Progenitor cell of endocrine pancreas (in vitro differentiated cells): ENCODE results near the gene TSN. TPM values are rescaled to one million over a fixed set of nuclear protein-coding genes. Genes with fewer than 3 reads are reported as not detected.
A peak's percentile ranks its signal among the peaks of the same experiment; 100 is the strongest.
"Not testable (repeated sequence)": the region's sequence is repeated elsewhere in the genome, so short reads cannot be mapped to it uniquely, and the experiment has no call there.

Experiments used
- DNase-seq: peaks from one replicate; pipeline ENCODE4 v3.0.0; 2021; ENCODE audit warnings: low spot score; ENCODE audit not compliant: unreplicated experiment
- H3K27ac Mint-ChIP-seq: 2 replicates; pipeline ENCODE4 v1.8.0; 2021; ENCODE audit warnings: mild to moderate bottlenecking, moderate library complexity, mixed read lengths
- H3K27me3 Mint-ChIP-seq: 2 replicates; pipeline ENCODE4 v1.8.0; 2021; ENCODE audit warnings: mixed read lengths
- H3K36me3 Mint-ChIP-seq: 2 replicates; pipeline ENCODE4 v1.8.0; 2022; ENCODE audit warnings: mixed read lengths; ENCODE audit not compliant: insufficient read depth
- H3K4me1 Mint-ChIP-seq: 2 replicates; pipeline ENCODE4 v1.8.0; 2021; ENCODE audit warnings: low read depth, mixed read lengths
- H3K4me3 Mint-ChIP-seq: 2 replicates; pipeline ENCODE4 v1.8.0; 2021; ENCODE audit warnings: low read depth, mild to moderate bottlenecking, moderate library complexity, mixed read lengths
- H3K9me3 Mint-ChIP-seq: 2 replicates; pipeline ENCODE4 v1.8.0; 2021; ENCODE audit warnings: low read depth, mixed read lengths
- CTCF ChIP-seq: fragments of 200-600 bp; sonication (generic); IDR thresholded peaks from one replicate; pipeline ENCODE4 v1.5.0; 2021; ENCODE audit warnings: antibody characterized with exemption, mild to moderate bottlenecking; ENCODE audit not compliant: unreplicated experiment
- total RNA-seq: library from RNA; stranded (reverse); gene quantifications from 2 replicates; pipeline ENCODE4 v1.2.1, GENCODE V29; 2021

TSN gene
- total RNA-seq, 1 donor from 2014 or later: 91.7 TPM

DNA sequence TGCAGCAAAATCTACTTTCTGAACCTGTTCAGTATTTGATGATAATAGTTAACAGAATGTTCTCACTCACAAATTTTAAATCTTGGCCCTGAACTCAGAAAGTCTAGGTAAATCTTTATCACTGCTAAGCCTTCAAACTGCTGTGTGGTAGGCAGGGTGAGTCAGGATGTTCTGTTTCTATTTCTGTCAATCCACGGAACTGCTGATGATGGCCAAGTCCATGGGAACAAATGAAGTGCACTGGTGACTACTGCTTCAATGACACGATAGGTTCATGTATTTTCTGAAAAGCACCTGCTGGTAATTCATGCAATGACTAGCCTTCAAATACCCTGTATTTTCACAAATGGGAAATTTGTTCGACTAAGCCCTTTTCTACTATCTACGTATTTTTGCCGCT is 33.0 kb upstream of the TSN start:
- no peak overlapping the region for H3K27ac Mint-ChIP-seq
- peaks cover 5% of the 10 kb centered on the region for H3K36me3 Mint-ChIP-seq
- no peak for TF ChIP-seq CTCF
- DNase-seq: no peak
- no peak overlapping the region for H3K4me3 Mint-ChIP-seq
- no peaks in the 10 kb centered on the region for H3K27me3 Mint-ChIP-seq
- H3K9me3 Mint-ChIP-seq: no peaks in the 10 kb centered on the region
- H3K4me1 Mint-ChIP-seq: no peaks in the 10 kb centered on the region

DNA sequence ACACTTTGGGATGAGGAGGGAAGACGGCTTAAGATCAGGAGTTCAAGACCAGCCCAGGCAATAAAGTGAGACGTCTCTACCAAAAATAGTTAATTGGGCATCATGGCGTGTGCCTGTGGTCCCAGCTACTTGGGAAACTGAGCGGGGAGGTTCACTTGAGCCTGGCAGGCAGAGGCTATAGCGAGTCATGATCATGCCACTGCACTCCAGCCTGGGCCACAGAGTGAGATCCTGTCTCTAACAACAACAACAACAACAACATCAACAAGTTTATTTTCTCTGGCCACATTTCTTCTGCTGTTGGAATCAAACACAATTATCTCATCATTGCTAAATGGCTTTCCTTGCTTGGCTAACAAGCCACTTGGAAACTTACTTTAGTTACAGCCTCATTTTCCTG is 32.1 kb upstream of the TSN start:
- TF ChIP-seq CTCF: no peak
- Mint-ChIP-seq H3K4me3 (no peak overlapping the region), H3K27ac (no peak overlapping the region), H3K36me3 (peaks cover 10% of the 10 kb centered on the region), H3K27me3 (no peaks in the 10 kb centered on the region), H3K4me1 (no peaks in the 10 kb centered on the region), H3K9me3 (no peaks in the 10 kb centered on the region)
- DNase-seq: no peak

DNA sequence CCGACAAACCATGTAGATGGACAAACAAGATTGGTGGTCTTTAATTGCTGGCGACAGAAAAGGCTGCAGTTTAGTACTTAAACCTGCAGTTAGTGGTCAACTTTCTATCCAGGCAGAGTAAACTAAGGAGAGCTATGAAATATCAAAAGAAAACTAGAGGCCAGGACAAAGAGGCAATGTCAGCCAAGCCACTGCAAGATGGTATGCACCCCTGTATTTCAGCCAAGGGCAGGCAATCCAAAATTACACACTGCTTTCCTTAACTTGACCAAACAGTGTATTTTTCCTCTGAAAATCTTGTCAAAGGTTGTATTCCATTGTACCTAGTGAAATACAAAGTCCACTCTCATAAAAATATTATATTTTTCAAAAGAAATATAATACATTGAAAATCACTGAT is 28.1 kb upstream of the TSN start:
- no peak for DNase-seq
- H3K27me3 Mint-ChIP-seq: no peaks in the 10 kb centered on the region
- no peak for TF ChIP-seq CTCF
- no peaks in the 10 kb centered on the region for H3K4me1 Mint-ChIP-seq
- no peaks in the 10 kb centered on the region for H3K9me3 Mint-ChIP-seq
- H3K36me3 Mint-ChIP-seq: peaks cover 28% of the 10 kb centered on the region
- no peak overlapping the region for H3K4me3 Mint-ChIP-seq
- peak overlapping the region; percentile 34 for H3K27ac Mint-ChIP-seq

GRCh38 chr2:121727950-121728349 is 27.5 kb upstream of the TSN start:
- Mint-ChIP-seq H3K4me1 (no peaks in the 10 kb centered on the region), H3K36me3 (peaks cover 28% of the 10 kb centered on the region), H3K27ac (no peak overlapping the region), H3K4me3 (no peak overlapping the region), H3K9me3 (no peaks in the 10 kb centered on the region), H3K27me3 (no peaks in the 10 kb centered on the region)
- no peak for DNase-seq
- TF ChIP-seq CTCF: no peak

DNA sequence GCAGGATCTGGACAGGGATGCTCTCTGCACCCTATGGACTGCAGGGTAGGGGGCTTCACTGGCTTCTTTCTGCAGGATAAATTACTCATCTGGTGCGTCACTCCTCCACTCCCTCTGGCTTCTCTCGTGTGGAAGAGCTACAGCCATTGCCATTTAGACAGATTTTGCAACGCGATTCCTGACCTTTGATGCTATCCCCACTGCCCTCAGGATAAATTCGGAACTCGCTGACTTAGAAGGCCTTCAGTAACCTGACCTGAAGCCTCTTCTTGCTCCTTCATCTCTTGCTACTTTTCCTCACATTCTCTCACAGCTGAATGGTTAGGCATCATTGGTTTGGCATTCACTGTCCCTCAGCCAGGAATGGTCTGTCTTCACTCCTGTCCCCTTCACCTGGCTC is 24.1 kb upstream of the TSN start:
- Mint-ChIP-seq H3K4me1 (peaks cover 8% of the 10 kb centered on the region), H3K36me3 (peaks cover 30% of the 10 kb centered on the region), H3K4me3 (no peak overlapping the region), H3K27ac (no peak overlapping the region), H3K9me3 (no peaks in the 10 kb centered on the region), H3K27me3 (no peaks in the 10 kb centered on the region)
- no peak for DNase-seq
- TF ChIP-seq CTCF: no peak

- H3K27ac Mint-ChIP-seq, H3K9me3 Mint-ChIP-seq, H3K27me3 Mint-ChIP-seq, H3K4me3 Mint-ChIP-seq, DNase-seq, H3K4me1 Mint-ChIP-seq: not testable (repeated sequence)
- H3K36me3 Mint-ChIP-seq: peaks cover 14% of the 10 kb centered on the region
These were observed 20.9 kb upstream of the TSN start for GRCh38 chr2:121734544-121734943.
